T-helper 17 cell (primary cell): ENCODE results near the gene RRBP1. TPM values are rescaled to one million over a fixed set of nuclear protein-coding genes. Genes with fewer than 3 reads are reported as not detected.

Experiments
- ATAC-seq: fragments of 150-1000 bp; cut with Tn5 transposase; 2 replicates; pipeline ENCODE4 v1.10.0; 2021; ENCODE audit warnings: mild to moderate bottlenecking, moderate library complexity
- DNase-seq, 3 donors: peaks; one replicate each; pipeline versions ENCODE4 v3.0.0 to v3.0.0-alpha.2; 2020 to 2021
- H3K9me3 ChIP-seq: one replicate; pipeline ENCODE4 v1.7.0; 2013; ENCODE audit warnings: low read length, mild to moderate bottlenecking; ENCODE audit not compliant: control insufficient read depth, poor library complexity, severe bottlenecking
- H3K27ac Mint-ChIP-seq: one replicate; pipeline ENCODE4 v1.8.0; 2022; ENCODE audit warnings: mild to moderate bottlenecking, moderate library complexity, mixed read lengths
- H3K27me3 Mint-ChIP-seq: one replicate; pipeline ENCODE4 v1.8.0; 2022; ENCODE audit warnings: mixed read lengths
- H3K36me3 Mint-ChIP-seq: one replicate; pipeline ENCODE4 v1.8.0; 2022; ENCODE audit warnings: low read depth, mixed read lengths
- H3K4me1 Mint-ChIP-seq: one replicate; pipeline ENCODE4 v1.8.0; 2022; ENCODE audit warnings: mild to moderate bottlenecking, mixed read lengths
- H3K4me3 Mint-ChIP-seq: one replicate; pipeline ENCODE4 v1.8.0; 2022; ENCODE audit warnings: mild to moderate bottlenecking, moderate library complexity, mixed read lengths
- total RNA-seq, 4 donors: library from RNA in 2 of 4; stranded (reverse) in 2 of 4; gene quantifications; one replicate each; pipeline ENCODE4 v1.2.3 and lab custom pipeline; 2022 to 2026

The RRBP1 gene
- total RNA-seq, 2 donors from 2014 or later: 31.4 to 37.8 TPM

GRCh38 chr20:17569616-17570346 lies 112.3 kb downstream of the RRBP1 start, which contains the start of gene DSTN:
Gene DSTN (plus strand): TSS chr20:17570075. CDS start chr20:17570209, 134 bp downstream.
- no peaks in the 10 kb centered on the region for H3K27me3 Mint-ChIP-seq
- ATAC-seq (peak; percentile 92), DNase-seq (peak; percentile 80 to 84 (median 81))
- peaks cover 2% of the 10 kb centered on the region for H3K36me3 Mint-ChIP-seq
- H3K4me1 Mint-ChIP-seq: peaks cover 21% of the 10 kb centered on the region
- peak within 1 kb of the TSS; percentile 97 for H3K4me3 Mint-ChIP-seq
- H3K27ac Mint-ChIP-seq: peak within 1 kb of the TSS; percentile 90
- H3K9me3 ChIP-seq: no peaks in the 10 kb centered on the region

GRCh38 chr20:17568972-17569521 lies 113.0 kb downstream of the RRBP1 start:
- Mint-ChIP-seq H3K4me1 (peaks cover 21% of the 10 kb centered on the region), H3K4me3 (peak overlapping the region; percentile 97), H3K27me3 (no peaks in the 10 kb centered on the region), H3K36me3 (peaks cover 2% of the 10 kb centered on the region), H3K27ac (peak overlapping the region; percentile 90)
- no peaks in the 10 kb centered on the region for H3K9me3 ChIP-seq
- DNase-seq: peak in 2 of 3 donors; percentile 14 to 21
- no peak for ATAC-seq

- Mint-ChIP-seq H3K36me3 (peaks cover 2% of the 10 kb centered on the region), H3K27ac (no peak overlapping the region), H3K4me3 (peak overlapping the region; percentile 97), H3K4me1 (peaks cover 21% of the 10 kb centered on the region), H3K27me3 (no peaks in the 10 kb centered on the region)
- no peak for DNase-seq
- ATAC-seq: no peak
- H3K9me3 ChIP-seq: no peaks in the 10 kb centered on the region
Observed at GRCh38 chr20:17568045-17568788, 113.8 kb downstream of the RRBP1 start.

- peak overlapping the region; percentile 2 for H3K27ac Mint-ChIP-seq
- no peak for DNase-seq
- ATAC-seq: no peak
- H3K36me3 Mint-ChIP-seq: peaks cover 2% of the 10 kb centered on the region
- peaks cover 11% of the 10 kb centered on the region for H3K4me1 Mint-ChIP-seq
- H3K27me3 Mint-ChIP-seq: no peaks in the 10 kb centered on the region
- H3K4me3 Mint-ChIP-seq: no peak overlapping the region
- H3K9me3 ChIP-seq: no peaks in the 10 kb centered on the region
Observed at GRCh38 chr20:17566345-17566744, 115.7 kb downstream of the RRBP1 start.

- Mint-ChIP-seq H3K27ac (peak overlapping the region; percentile 2), H3K4me3 (no peak overlapping the region)
- ATAC-seq: no peak
Observed at GRCh38 chr20:17565169-17565845, 116.7 kb downstream of the RRBP1 start.

More at GRCh38 chr20:17565169-17565845, 116.7 kb downstream of the RRBP1 start:
- no peaks in the 10 kb centered on the region for H3K9me3 ChIP-seq
- Mint-ChIP-seq H3K27me3 (peaks cover 5% of the 10 kb centered on the region), H3K4me1 (peaks cover 4% of the 10 kb centered on the region), H3K36me3 (peaks cover 2% of the 10 kb centered on the region)
- DNase-seq: no peak

Other genes with a start within 250 kb of the RRBP1 start
- gene BFSP1, start 150.9 kb downstream of the RRBP1 start, total RNA-seq: 1 to 10 TPM in 1 of 2 donors, under 1 TPM in 1; 0.21 to 1.0 TPM
- 10 to 100 TPM; 41.4 to 46.5 TPM for gene DSTN, start 112.2 kb downstream of the RRBP1 start, total RNA-seq
- gene BANF2, start 17.7 kb upstream of the RRBP1 start, total RNA-seq: not detected